Upper lobe of right lung (tissue), 1 donor: ENCODE data around the gene GPN3. TPM values are rescaled to one million over a fixed set of nuclear protein-coding genes. Genes with fewer than 3 reads are reported as not detected.
A peak's percentile ranks its signal among the peaks of the same experiment; 100 is the strongest.
"Not testable (repeated sequence)": the region's sequence is repeated elsewhere in the genome, so short reads cannot be mapped to it uniquely, and the experiment has no call there.

Experiments
- ATAC-seq: fragments of 200-7000 bp; cut with Tn5 transposase; one replicate; pipeline ENCODE4 v1.9.1; 2020; ENCODE audit warnings: mild to moderate bottlenecking, moderate library complexity
- DNase-seq: peaks from one replicate; pipeline ENCODE4 v3.0.0-alpha.2; 2020
- H3K27ac ChIP-seq: fragments of 200-600 bp; one replicate; pipeline ENCODE4 v1.8.0; 2022
- H3K27me3 ChIP-seq: fragments of 200-600 bp; one replicate; pipeline ENCODE4 v1.8.0; 2022; ENCODE audit warnings: mild to moderate bottlenecking
- H3K36me3 ChIP-seq: fragments of 200-600 bp; one replicate; pipeline ENCODE4 v1.8.0; 2022
- H3K4me1 ChIP-seq: fragments of 200-600 bp; one replicate; pipeline ENCODE4 v1.8.0; 2022
- H3K4me3 ChIP-seq: fragments of 200-600 bp; one replicate; pipeline ENCODE4 v1.8.0; 2022; ENCODE audit warnings: mild to moderate bottlenecking
- H3K9me3 ChIP-seq: fragments of 200-600 bp; one replicate; pipeline ENCODE4 v1.8.0; 2022
- intact Hi-C: fragments of 100-400 bp; cut with DNase I; formaldehyde crosslinking; loops from one replicate; pipeline ENCODE4 v1.11.0; 2022
- total RNA-seq: library from RNA; stranded (reverse); fragmentation: NEBNext Ultra II Directional; extraction: Animal tissue kit (Norgen Biotek cat#: 25700); gene quantifications from one replicate; pipeline ENCODE4 v1.2.1, GENCODE V29; 2021
- TF ChIP-seq, protein P1 (sequence below): fragments of 200-600 bp; IDR thresholded peaks from one replicate; pipeline ENCODE4 v1.8.0; 2022; ENCODE audit warnings: antibody characterized with exemption
- donor health status: DM: no; HTN: yes; CAD: no; lungs with severe emphysema.

The GPN3 gene
- total RNA-seq, 1 donor from 2014 or later, result 25.5 TPM

DNA sequence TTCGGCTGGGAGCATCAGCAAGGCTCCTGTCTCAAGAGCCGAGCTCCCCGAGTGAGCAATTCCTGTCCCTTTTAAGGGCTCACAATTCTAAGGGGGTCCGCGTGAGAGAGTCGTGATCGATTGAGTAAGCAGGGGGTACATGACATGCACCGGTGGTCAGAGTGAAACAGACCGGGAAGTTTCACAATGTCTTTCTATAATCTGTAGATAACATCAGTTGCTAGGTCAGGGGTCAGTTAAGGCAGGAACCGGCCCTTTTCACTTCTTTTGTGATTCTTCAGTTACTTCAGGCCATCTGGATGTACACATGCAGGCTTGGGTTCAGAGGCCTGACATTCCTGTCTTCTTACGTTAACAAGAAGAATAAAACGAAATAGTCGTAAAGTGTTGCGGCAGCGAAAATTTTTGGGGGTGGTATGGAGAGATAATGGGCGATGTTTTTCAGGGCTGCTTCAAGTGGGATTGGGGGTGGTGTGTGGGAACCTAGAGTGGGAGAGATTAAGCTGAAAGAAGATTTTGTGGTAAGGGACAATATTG, 62.9 kb downstream of the GPN3 start:
- ATAC-seq, result not testable (repeated sequence)

DNA sequence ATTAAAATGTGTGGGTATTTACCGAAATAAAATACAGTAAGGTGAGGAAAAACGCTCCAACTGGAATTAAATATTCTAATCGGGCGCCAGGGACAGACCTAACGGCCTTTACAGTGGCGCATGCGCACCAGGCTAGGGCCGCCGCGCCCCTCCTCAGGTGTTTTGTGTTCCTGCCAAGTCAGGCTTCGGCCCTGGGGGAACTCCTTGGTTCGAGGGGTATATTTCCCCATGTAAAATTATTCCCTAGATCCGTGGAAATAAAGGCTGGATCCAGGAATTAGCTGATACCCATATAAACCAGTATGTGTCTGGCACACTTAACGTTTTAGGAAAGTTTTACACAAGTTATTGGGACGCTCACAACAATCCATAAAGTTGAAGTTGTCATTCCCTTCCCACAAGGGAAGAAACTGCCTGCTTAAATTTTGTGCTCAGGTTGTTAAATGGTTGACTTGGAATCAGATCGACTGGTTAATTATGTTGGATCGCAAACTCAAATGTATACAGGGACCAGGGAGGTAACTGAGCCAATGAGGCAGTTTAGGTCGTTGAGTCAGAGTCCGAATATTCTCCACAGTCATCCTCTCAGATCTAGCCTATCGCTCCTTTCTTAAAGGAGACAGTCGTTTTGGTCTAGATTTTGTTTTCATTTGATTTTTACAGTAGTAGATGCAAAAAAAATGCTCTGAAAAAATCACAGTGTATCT, 63.9 kb downstream of the GPN3 start:
- Histone ChIP-seq H3K9me3 (no peaks in the 10 kb centered on the region), H3K27ac (peak overlapping the region; percentile 88), H3K4me1 (peaks cover 23% of the 10 kb centered on the region), H3K36me3 (peaks cover 8% of the 10 kb centered on the region), H3K4me3 (peak overlapping the region; percentile 74), H3K27me3 (no peaks in the 10 kb centered on the region)
- intact Hi-C loops, result no loop called here
- ATAC-seq (peak; percentile 80), DNase-seq (peak; percentile 87)
- TF ChIP-seq, protein P1, sequence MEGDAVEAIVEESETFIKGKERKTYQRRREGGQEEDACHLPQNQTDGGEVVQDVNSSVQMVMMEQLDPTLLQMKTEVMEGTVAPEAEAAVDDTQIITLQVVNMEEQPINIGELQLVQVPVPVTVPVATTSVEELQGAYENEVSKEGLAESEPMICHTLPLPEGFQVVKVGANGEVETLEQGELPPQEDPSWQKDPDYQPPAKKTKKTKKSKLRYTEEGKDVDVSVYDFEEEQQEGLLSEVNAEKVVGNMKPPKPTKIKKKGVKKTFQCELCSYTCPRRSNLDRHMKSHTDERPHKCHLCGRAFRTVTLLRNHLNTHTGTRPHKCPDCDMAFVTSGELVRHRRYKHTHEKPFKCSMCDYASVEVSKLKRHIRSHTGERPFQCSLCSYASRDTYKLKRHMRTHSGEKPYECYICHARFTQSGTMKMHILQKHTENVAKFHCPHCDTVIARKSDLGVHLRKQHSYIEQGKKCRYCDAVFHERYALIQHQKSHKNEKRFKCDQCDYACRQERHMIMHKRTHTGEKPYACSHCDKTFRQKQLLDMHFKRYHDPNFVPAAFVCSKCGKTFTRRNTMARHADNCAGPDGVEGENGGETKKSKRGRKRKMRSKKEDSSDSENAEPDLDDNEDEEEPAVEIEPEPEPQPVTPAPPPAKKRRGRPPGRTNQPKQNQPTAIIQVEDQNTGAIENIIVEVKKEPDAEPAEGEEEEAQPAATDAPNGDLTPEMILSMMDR, result no peak

More for the DNA sequence above, 62.9 kb downstream of the GPN3 start:
- DNase-seq, H3K36me3 ChIP-seq, H3K27ac ChIP-seq, H3K9me3 ChIP-seq, intact Hi-C loops, H3K27me3 ChIP-seq, H3K4me3 ChIP-seq: not testable (repeated sequence)
- peaks cover 22% of the 10 kb centered on the region for H3K4me1 ChIP-seq

DNA sequence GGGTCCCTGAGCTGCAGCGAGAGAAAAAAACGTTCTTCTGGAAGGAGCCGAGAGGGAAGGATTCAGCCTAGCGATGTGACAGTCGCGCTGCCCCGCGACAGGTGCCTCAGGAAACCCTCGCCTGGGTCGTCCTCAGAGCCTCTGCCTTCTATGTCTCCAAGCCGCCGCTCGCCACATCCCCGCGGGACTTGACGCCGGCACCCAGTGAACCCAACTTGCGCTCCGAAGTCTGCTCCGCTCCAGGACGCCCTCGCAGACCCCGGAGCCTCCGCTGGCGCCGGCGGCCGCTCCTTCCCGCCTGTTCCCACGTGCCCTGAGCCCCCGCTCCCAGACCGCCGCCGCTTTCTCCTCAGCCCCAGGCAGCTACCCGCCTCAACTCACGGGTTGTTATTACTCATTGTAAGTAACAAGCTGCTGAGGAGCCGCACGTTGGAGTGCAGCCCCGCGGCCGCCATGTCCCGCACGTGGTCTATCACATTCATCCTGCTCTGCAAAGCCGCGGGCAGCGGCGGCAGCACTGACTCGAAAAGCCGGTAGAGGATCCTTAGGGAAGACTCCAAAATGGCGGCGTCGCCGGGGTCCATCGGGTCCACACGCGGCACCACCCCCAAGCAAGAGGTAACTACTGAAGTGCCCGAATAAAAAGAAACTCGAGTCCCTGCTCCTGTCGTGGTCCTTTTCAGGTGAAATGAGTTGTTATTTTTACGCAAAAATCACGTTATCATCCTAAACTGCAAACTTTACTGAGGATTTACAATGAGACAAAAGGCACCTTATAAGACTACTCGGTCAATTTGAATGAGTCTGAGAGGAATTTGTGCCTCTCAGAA, 64.7 kb downstream of the GPN3 start, which contains the start of gene ANAPC7:
Gene ANAPC7 (minus strand): TSS at position 563 of the 830 bp plus-strand sequence. CDS start 81 bp downstream, at position 482.
- TF ChIP-seq, protein P1, result no peak
- Histone ChIP-seq H3K4me3 (peak within 1 kb of the TSS; percentile 74), H3K36me3 (peaks cover 11% of the 10 kb centered on the region), H3K27me3 (no peaks in the 10 kb centered on the region), H3K4me1 (peaks cover 23% of the 10 kb centered on the region), H3K9me3 (no peaks in the 10 kb centered on the region), H3K27ac (peak within 1 kb of the TSS; percentile 88)
- ATAC-seq, result peak; percentile 99
- intact Hi-C loops, result no loop called here
- peak; percentile 95 for DNase-seq

Other genes starting within 250 kb of the GPN3 start
- gene ATP2A2, start 187.0 kb downstream of the GPN3 start, total RNA-seq, result 173 TPM
- gene ANAPC7, start 64.5 kb downstream of the GPN3 start, total RNA-seq, result 45.1 TPM
- 238 TPM for gene ARPC3, start 17.9 kb downstream of the GPN3 start, total RNA-seq
- 3.1 TPM for gene FAM216A, start 588 bp upstream of the GPN3 start, total RNA-seq
- gene VPS29, start 33.9 kb upstream of the GPN3 start, total RNA-seq, result 99.0 TPM
- gene RAD9B, start 34.1 kb upstream of the GPN3 start, total RNA-seq, result 1.8 TPM
- gene PPTC7, start 115.1 kb upstream of the GPN3 start, total RNA-seq, result 26.4 TPM
- gene TCTN1, start 145.9 kb upstream of the GPN3 start, total RNA-seq, result 30.4 TPM
- 21.3 TPM for gene HVCN1, start 220.9 kb upstream of the GPN3 start, total RNA-seq